GM12874 (cell line): ENCODE measurements around the gene GRWD1.

Experiments
- TF ChIP-seq, protein P1 (sequence below): IDR thresholded peaks from 2 replicates; pipeline ENCODE4 v1.5.1; 2011; ENCODE audit warnings: low read depth, mild to moderate bottlenecking, control low read depth, low read length, moderate library complexity; ENCODE audit not compliant: insufficient read depth

Gene GRWD1

DNA sequence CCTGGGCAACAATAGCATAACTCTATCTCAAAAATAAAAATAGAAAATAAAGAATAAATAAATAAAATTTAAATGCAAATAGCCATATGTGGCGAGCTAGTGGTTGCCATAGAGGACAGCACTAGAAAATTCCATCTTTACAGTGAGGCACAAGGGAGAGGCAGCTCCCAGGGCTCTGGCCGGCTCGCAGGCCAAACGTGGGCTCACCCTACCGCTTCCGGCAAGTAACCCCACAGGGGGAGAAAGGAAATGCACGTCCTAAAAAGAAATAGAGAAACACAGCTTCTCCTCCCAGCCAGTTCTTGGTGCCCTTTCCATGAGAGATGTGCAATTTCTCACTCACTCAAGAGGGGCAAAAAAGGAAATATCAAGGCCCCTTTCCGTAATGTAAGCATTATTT is 12.4 kb upstream of the GRWD1 start:
- TF ChIP-seq, protein P1, sequence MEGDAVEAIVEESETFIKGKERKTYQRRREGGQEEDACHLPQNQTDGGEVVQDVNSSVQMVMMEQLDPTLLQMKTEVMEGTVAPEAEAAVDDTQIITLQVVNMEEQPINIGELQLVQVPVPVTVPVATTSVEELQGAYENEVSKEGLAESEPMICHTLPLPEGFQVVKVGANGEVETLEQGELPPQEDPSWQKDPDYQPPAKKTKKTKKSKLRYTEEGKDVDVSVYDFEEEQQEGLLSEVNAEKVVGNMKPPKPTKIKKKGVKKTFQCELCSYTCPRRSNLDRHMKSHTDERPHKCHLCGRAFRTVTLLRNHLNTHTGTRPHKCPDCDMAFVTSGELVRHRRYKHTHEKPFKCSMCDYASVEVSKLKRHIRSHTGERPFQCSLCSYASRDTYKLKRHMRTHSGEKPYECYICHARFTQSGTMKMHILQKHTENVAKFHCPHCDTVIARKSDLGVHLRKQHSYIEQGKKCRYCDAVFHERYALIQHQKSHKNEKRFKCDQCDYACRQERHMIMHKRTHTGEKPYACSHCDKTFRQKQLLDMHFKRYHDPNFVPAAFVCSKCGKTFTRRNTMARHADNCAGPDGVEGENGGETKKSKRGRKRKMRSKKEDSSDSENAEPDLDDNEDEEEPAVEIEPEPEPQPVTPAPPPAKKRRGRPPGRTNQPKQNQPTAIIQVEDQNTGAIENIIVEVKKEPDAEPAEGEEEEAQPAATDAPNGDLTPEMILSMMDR = no peak

DNA sequence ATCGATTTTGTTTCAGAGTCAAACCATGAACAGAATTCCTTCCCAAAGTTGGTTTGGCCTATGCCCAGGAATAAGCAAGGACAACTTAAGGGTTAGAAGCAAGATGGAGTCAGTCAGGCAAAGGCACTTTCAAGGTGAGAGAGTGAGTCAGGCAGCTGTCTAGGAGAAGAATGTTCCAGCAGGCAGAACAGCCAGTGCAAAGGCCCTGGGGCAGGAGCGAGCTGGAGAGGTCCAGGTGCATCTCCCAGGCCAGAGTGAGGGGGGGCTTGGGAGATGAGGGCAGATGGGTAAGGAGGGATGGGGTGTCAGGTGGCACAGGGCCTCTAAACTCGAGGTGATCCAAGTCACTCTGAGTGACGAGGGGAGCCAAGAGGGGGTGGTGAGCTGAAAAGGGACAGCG is 9.2 kb upstream of the GRWD1 start:
- TF ChIP-seq, protein P1 = no peak

DNA sequence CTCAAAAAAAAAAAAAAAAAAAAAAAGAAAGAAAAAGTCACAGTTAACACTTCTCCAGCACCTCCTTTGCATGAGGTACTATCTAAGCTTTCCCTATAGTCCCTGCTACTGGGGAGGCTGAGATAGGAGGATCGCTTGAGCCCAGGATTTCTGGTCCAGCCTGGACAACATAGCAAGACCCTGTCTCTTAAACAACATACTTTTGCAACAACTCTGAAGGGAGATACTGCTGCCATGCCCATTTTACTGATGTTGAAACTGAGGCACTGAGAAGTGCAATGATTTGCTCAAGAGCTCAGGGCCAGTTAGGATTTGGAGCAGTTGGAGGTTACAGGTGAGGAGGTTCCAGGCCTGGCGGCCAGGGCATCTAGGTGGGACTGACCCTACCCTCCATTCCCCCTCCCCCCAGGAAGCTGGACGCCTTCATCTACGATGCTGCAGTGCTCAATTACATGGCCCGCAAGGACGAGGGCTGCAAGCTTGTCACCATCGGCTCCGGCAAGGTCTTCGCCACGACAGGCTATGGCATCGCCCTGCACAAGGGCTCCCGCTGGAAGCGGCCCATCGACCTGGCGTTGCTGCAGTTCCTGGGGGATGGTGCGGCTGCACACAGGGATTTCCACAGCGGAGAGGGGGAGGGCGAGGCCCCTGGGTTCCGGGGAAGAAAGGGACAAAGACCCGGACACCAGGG is 4.3 kb upstream of the GRWD1 start:
- TF ChIP-seq, protein P1 = no peak

DNA sequence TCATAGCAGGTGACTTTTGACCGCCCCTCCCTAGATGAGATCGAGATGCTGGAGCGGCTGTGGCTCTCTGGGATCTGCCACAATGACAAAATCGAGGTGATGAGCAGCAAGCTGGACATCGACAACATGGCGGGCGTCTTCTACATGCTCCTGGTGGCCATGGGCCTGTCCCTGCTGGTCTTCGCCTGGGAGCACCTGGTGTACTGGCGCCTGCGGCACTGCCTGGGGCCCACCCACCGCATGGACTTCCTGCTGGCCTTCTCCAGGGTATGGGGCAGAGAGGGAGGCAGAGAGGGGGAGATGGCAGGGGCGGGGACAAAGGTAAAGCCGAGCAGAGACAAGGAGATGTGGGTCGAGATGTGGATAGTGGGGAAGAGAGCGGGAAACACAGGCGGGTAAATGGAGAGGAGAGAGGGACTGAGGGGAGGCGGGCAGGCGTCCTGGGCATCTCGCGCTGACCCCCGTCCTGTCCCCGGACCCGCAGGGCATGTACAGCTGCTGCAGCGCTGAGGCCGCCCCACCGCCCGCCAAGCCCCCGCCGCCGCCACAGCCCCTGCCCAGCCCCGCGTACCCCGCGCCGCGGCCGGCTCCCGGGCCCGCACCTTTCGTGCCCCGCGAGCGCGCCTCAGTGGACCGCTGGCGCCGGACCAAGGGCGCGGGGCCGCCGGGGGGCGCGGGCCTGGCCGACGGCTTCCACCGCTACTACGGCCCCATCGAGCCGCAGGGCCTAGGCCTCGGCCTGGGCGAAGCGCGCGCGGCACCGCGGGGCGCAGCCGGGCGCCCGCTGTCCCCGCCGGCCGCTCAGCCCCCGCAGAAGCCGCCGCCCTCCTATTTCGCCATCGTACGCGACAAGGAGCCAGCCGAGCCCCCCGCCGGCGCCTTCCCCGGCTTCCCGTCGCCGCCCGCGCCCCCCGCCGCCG is 3.4 kb upstream of the GRWD1 start:
- TF ChIP-seq, protein P1 = no peak

DNA sequence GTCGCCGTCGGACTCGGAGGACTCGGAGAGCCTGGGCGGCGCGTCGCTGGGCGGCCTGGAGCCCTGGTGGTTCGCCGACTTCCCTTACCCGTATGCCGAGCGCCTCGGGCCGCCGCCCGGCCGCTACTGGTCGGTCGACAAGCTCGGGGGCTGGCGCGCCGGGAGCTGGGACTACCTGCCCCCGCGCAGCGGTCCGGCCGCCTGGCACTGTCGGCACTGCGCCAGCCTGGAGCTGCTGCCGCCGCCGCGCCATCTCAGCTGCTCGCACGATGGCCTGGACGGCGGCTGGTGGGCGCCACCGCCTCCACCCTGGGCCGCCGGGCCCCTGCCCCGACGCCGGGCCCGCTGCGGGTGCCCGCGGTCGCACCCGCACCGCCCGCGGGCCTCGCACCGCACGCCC is 2.5 kb upstream of the GRWD1 start:
- TF ChIP-seq, protein P1 = no peak

DNA sequence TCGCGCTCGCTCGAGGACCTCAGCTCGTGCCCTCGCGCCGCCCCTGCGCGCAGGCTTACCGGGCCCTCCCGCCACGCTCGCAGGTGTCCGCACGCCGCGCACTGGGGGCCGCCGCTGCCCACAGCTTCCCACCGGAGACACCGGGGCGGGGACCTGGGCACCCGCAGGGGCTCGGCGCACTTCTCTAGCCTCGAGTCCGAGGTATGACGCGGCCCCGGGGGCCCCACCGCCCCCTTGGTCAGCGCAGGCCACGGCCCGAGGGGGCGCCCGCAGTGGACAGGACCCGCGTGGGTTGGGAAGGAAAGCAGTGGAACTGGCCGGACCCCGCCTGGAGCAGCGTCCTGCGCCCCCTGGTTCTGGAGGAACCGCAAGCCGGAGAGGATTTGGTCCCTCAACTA is 2.1 kb upstream of the GRWD1 start:
- TF ChIP-seq, protein P1 = no peak

DNA sequence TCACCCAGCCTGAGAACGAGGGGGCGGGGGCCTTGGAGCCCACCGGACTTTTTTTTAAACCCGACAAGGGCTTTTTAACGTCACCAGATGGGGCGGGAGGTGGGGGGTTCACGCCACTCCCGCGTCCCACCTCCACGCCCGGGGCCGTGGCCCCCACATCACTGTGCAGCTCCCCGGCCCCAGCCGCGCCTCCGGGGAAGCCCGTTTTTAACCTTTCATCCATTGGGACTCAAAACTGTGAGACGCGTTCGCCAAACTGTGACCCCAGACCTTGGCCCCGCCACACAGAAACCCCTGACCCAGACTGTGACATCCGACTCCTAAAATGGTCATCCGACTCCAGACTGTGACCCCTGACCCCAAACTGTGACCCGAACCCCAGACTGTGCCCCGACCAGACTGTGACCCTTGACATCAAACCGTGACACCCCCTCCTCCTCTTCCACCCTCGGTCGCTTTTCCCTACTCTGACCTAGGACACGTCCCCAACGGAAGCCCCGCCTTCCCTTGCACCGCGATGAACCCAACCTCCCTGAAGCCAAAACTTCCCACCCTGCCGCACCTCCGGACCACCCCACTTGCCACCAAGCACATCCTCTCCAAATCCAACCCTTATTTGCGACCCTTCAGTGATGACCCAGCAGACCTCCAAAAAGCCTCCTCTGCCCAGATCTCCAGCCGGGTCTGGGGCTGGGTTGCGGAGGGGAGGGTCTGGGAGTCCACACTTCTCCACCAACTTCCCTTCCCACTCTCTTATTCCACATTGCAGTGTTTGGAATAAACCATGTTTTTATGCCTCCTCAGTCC is 1.5 kb upstream of the GRWD1 start:
- TF ChIP-seq, protein P1 = no peak
